Adrenal gland (tissue), 5 donors: Measurements from ENCODE around the gene SERGEF.

Experiments used
- CTCF ChIP-seq, 6 experiments: fragments of 450-650 bp in 4 of 6; fragments of 200-600 bp in 2 of 6; sonication (generic) in 1 of 6; IDR thresholded peaks; 1 replicate in 5 of 6; 2 replicates in 1 of 6; pipeline versions ENCODE4 v1.5.1 to v1.8.0; 2016 to 2021; ENCODE audit warnings: antibody characterized with exemption in 6 of 6, mild to moderate bottlenecking in 2 of 6, moderate library complexity in 1 of 6
- POLR2A ChIP-seq, 2 donors: fragments of 450-650 bp; IDR thresholded peaks; one replicate each; pipeline ENCODE4 v1.6.1; 2017; ENCODE audit warnings: antibody characterized with exemption in 2 of 2, mild to moderate bottlenecking in 2 of 2, moderate library complexity in 1 of 2
- donor health status: DM: no; HTN: no; CAD: no.

DNA sequence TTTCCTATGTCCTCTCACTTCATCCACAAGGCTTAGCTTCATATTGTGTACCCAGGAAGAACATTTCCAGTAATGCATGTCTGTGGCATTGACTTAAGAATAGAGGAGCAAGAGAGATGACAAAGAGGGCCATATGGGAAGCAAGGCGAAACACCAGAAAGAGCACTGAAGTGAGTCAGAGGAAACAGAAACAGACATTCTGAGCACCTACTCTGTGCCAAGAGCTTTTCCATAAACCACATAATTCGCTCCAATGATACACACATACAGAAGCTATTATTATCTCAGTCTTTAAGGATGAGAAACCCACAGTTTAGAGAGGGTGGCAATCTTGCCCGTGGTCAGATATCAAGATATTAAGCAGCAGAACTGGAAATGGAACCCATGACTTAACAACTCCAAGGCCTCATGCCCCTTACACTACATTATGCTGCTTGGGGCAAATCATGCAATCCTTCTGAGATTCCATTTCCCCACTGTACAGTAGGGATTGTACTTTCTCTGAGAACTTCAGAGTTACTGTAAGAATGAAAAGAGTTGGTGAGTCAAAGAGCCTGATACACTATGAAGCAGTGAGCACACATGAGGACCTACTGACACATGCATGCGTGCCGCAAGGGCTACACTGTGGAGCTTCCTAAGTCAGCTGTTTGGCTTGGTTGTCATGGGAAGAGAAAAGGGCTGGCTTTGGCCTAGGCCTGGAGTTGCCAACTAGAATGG is 151.7 kb downstream of the SERGEF start:
- no peak for TF ChIP-seq CTCF (IDR thresholded peaks at IDR 0.05)
- no peak for TF ChIP-seq POLR2A (IDR thresholded peaks at IDR 0.05)
